ENCODE results near the gene ADGRF5.

ADGRF5 gene

GRCh38 chr6:46828939-46829338, 92.8 kb downstream of the ADGRF5 start:
- in situ Hi-C loops (cut with MboI; ENCODE audit: low sequenced_read_pairs) = no loop called here

- in situ Hi-C loops (cut with MboI; ENCODE audit: low sequenced_read_pairs) = no loop called here
Measured at GRCh38 chr6:46821458-46821881, 100.3 kb downstream of the ADGRF5 start.

GRCh38 chr6:46819561-46819960, 102.2 kb downstream of the ADGRF5 start:
- in situ Hi-C loops (cut with MboI; ENCODE audit: low sequenced_read_pairs) = no loop called here

GRCh38 chr6:46816626-46817025, 105.1 kb downstream of the ADGRF5 start:
- in situ Hi-C loops (cut with MboI; ENCODE audit: low sequenced_read_pairs) = no loop called here

- in situ Hi-C loops (cut with MboI; ENCODE audit: low sequenced_read_pairs) = no loop called here
Measured at GRCh38 chr6:46815130-46815529, 106.6 kb downstream of the ADGRF5 start.

- in situ Hi-C loops (cut with MboI; ENCODE audit: low sequenced_read_pairs) = no loop called here
Measured at GRCh38 chr6:46808806-46809205, 112.9 kb downstream of the ADGRF5 start.
